GM12865 (cell line): ENCODE data around the gene LIN28B.

Source experiments
- DNase-seq: peaks from one replicate; pipeline ENCODE4 v3.0.0; 2010; ENCODE audit warnings: low read depth
- H3K4me3 ChIP-seq: 2 replicates; pipeline ENCODE4 v1.5.1; 2011; ENCODE audit warnings: mild to moderate bottlenecking, low read depth, low read length, control low read depth
- CTCF ChIP-seq: IDR thresholded peaks from 2 replicates; pipeline ENCODE4 v1.5.1; 2011; ENCODE audit warnings: low read length, control low read depth, low read depth, inconsistent platforms; ENCODE audit not compliant: insufficient read depth; ENCODE audit errors: missing control alignments

The LIN28B gene

DNA sequence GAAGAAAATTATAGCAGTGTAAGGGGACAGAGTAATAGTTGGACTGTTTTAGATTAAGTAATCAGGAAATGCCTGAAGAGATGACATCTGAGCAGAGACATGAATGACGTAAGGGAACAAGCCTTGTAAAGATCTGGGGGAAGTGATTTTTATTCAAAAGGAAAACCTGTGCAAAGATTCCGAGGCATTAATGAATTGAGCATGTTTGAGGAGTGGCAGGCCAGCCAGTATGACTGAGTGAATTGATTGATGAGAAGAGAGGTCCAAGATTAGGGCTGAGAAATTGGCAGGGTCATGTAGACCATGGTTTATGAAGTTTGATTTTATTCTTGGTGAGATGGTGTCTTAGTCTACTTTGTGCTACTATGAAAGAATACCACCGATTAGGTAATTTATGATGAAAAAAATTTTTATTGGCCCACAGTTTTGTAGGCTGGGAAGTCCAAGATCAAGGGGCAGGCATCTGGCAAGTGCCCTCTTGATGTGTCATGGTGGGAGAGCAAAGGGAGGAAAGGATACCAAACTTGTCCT lies 95.1 kb downstream of the LIN28B start:
- no peak for DNase-seq
- no peak for TF ChIP-seq CTCF
- H3K4me3 ChIP-seq = no peak overlapping the region

DNA sequence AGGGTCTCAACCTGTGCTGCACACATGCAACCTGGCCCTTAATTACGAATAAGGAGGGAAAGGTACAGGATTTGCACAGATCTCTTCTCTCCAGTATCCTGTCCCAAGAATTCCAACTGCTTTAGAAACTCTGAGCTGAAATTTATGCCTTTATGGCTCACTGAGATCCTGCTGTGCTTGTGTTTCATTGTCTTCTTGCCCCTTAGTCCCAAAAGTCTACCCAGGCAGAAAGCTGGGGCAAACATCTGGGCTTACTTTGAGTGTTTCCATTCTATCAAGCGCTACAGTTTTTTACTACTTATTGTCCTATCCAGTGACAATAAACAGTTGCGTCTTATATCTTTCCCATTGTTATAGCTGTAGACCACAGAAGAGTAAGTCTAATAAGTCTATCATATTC lies 99.7 kb downstream of the LIN28B start:
- no peak overlapping the region for H3K4me3 ChIP-seq
- no peak for DNase-seq
- TF ChIP-seq CTCF = no peak

DNA sequence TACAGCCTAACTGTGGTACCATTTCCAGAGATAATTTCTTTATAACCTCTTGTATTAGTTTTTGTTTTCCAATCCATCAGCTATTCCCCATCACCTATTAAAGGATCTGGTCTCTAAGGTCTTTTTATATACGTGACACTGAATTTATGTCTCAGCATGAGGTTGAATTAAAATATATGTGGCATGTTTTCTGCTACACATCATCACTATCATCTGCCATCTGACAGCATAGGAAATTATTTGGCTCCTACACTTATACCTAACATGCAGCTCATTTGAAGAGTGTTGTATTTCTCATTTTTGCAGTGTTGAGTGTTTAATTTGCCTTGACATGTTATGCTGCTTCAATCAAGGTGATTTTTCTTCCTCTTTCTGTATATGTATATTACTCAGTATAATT lies 100.3 kb downstream of the LIN28B start:
- H3K4me3 ChIP-seq = no peak overlapping the region
- DNase-seq = no peak
- no peak for TF ChIP-seq CTCF

- DNase-seq = no peak
These were observed 101.4 kb downstream of the LIN28B start for GRCh38 chr6:105058316-105058715.

GRCh38 chr6:105058846-105059245 lies 101.9 kb downstream of the LIN28B start:
- H3K4me3 ChIP-seq = no peak overlapping the region
- DNase-seq = no peak

More at GRCh38 chr6:105058316-105058715, 101.4 kb downstream of the LIN28B start:
- no peak for TF ChIP-seq CTCF
- no peak overlapping the region for H3K4me3 ChIP-seq

GRCh38 chr6:105066233-105066632 lies 109.3 kb downstream of the LIN28B start:
- no peak for DNase-seq
- H3K4me3 ChIP-seq = no peak overlapping the region
- TF ChIP-seq CTCF = no peak

More at GRCh38 chr6:105058846-105059245, 101.9 kb downstream of the LIN28B start:
- TF ChIP-seq CTCF = no peak

DNA sequence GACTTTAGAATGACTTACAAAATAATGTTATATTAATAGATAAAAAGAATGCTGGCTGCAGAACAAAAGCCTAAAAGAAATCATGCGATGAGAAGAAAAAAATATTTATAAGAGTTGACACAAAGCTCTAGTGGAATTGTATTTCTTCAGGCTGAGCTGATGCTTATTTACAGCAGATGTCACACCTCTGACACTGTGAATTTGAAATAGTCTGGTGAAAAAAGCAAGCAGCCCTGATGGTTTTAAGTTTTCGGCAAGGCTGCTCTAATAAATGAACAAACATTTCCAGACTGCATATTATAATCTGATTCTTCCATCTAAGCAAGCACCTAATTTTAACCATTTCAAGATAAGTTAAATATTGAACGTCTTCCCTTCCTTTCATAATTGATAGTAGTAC lies 109.9 kb downstream of the LIN28B start:
- H3K4me3 ChIP-seq = no peak overlapping the region
- no peak for DNase-seq
- TF ChIP-seq CTCF = no peak
